Caco-2 (cell line): ENCODE results near the gene ARHGEF28. TPM values are rescaled to one million over a fixed set of nuclear protein-coding genes. Genes with fewer than 3 reads are reported as not detected.

ENCODE experiments used
- BruUV-seq: library from RNA; stranded (reverse); fragments of 400-500 nt; replicated peaks from 2 replicates; lab custom pipeline; 2021; lab: Mats Ljungman, UMichigan
- CTCF ChIA-PET: fragments of 300-600 bp; sonication (Branson Sonifier 250); formaldehyde crosslinking; loops from one replicate; lab custom pipeline; 2022; ENCODE audit warnings: antibody characterized with exemption; lab: Charles Lee
- POLR2A ChIA-PET: fragments of 300-600 bp; sonication (Branson Sonifier 250); formaldehyde crosslinking; loops from one replicate; lab custom pipeline; 2022; ENCODE audit warnings: antibody characterized with exemption; lab: Charles Lee
- DNase-seq, 2 experiments: peaks; one replicate each; pipeline versions ENCODE4 v3.0.0 to v3.0.0-alpha.2; 2020 to 2022
- H3K27me3 ChIP-seq: replicated peaks from 2 replicates; pipeline ENCODE4 v1.6.0; 2011; ENCODE audit warnings: low read length; ENCODE audit not compliant: control insufficient read depth, insufficient read depth
- H3K36me3 ChIP-seq: 2 replicates; pipeline ENCODE4 v1.5.1; 2011; ENCODE audit warnings: low read length; ENCODE audit not compliant: control insufficient read depth, insufficient read depth
- H3K4me1 ChIP-seq: fragments of 250-450 bp; sonication (Bioruptor Pico); 2 replicates; pipeline ENCODE4 v1.5.1; 2020; ENCODE audit warnings: mild to moderate bottlenecking
- H3K4me3 ChIP-seq: 2 replicates; pipeline ENCODE4 v1.5.1; 2011; ENCODE audit warnings: low read depth, mild to moderate bottlenecking, control low read depth, low read length
- H3K9me3 ChIP-seq: fragments of 250-450 bp; sonication (Bioruptor Pico); 2 replicates; pipeline ENCODE4 v1.5.1; 2020; ENCODE audit warnings: mild to moderate bottlenecking, moderate library complexity
- H3K27ac Mint-ChIP-seq: one replicate; pipeline ENCODE4 v1.8.0; 2022; ENCODE audit warnings: mixed read lengths; ENCODE audit not compliant: unreplicated experiment
- H3K27me3 Mint-ChIP-seq: one replicate; pipeline ENCODE4 v1.8.0; 2022; ENCODE audit warnings: mixed read lengths; ENCODE audit not compliant: insufficient read depth, unreplicated experiment
- H3K36me3 Mint-ChIP-seq: one replicate; pipeline ENCODE4 v1.8.0; 2022; ENCODE audit warnings: mild to moderate bottlenecking, mixed read lengths; ENCODE audit not compliant: insufficient read depth, unreplicated experiment
- H3K4me1 Mint-ChIP-seq: one replicate; pipeline ENCODE4 v1.8.0; 2022; ENCODE audit warnings: low read depth, mixed read lengths; ENCODE audit not compliant: unreplicated experiment
- H3K4me3 Mint-ChIP-seq: one replicate; pipeline ENCODE4 v1.8.0; 2022; ENCODE audit warnings: mild to moderate bottlenecking, moderate library complexity, mixed read lengths; ENCODE audit not compliant: unreplicated experiment
- H3K9me3 Mint-ChIP-seq: one replicate; pipeline ENCODE4 v1.8.0; 2022; ENCODE audit warnings: mixed read lengths; ENCODE audit not compliant: unreplicated experiment
- intact Hi-C: fragments of 100-400 bp; cut with micrococcal nuclease; formaldehyde crosslinking; loops from one replicate; pipeline ENCODE4 v1.10.0; 2022; ENCODE audit not compliant: unreplicated experiment
- total RNA-seq: library from RNA; stranded (reverse); gene quantifications from 2 replicates; pipeline ENCODE4 v1.2.3, GENCODE V29; 2022
- TF ChIP-seq, protein P1 (sequence below), 2 experiments: fragments of 200-600 bp in 1 of 2; IDR thresholded peaks; 1 replicate in 1 of 2; 2 replicates in 1 of 2; pipeline versions ENCODE4 v1.5.1 to v1.8.0; 2011 to 2022; ENCODE audit warnings: antibody characterized with exemption in 1 of 2, control low read depth in 1 of 2, inconsistent platforms in 1 of 2, low read depth in 1 of 2, low read length in 1 of 2, mild to moderate bottlenecking in 1 of 2, moderate library complexity in 1 of 2; ENCODE audit not compliant: insufficient read depth in 1 of 2, severe bottlenecking in 1 of 2, unreplicated experiment in 1 of 2

Gene ARHGEF28
- total RNA-seq, 1 experiment from 2014 or later: 4.6 TPM

- no peaks in the 10 kb centered on the region for H3K27me3 Mint-ChIP-seq
- Histone ChIP-seq H3K9me3 (no peaks in the 10 kb centered on the region), H3K36me3 (no peaks in the 10 kb centered on the region), H3K27me3 (no peaks in the 10 kb centered on the region), H3K4me3 (no peak overlapping the region), H3K4me1 (no peaks in the 10 kb centered on the region; the same call in 1 of the 2 replicates)
- intact Hi-C loops: no loop called here
- H3K4me3 Mint-ChIP-seq: no peak overlapping the region
- H3K27ac Mint-ChIP-seq: no peak overlapping the region
- peaks cover 13% of the 10 kb centered on the region for H3K4me1 Mint-ChIP-seq
- POLR2A ChIA-PET: no interaction called here
- no peak for DNase-seq
- no peaks in the 10 kb centered on the region for H3K9me3 Mint-ChIP-seq
- no TSS peak for BruUV-seq
- TF ChIP-seq, protein P1, sequence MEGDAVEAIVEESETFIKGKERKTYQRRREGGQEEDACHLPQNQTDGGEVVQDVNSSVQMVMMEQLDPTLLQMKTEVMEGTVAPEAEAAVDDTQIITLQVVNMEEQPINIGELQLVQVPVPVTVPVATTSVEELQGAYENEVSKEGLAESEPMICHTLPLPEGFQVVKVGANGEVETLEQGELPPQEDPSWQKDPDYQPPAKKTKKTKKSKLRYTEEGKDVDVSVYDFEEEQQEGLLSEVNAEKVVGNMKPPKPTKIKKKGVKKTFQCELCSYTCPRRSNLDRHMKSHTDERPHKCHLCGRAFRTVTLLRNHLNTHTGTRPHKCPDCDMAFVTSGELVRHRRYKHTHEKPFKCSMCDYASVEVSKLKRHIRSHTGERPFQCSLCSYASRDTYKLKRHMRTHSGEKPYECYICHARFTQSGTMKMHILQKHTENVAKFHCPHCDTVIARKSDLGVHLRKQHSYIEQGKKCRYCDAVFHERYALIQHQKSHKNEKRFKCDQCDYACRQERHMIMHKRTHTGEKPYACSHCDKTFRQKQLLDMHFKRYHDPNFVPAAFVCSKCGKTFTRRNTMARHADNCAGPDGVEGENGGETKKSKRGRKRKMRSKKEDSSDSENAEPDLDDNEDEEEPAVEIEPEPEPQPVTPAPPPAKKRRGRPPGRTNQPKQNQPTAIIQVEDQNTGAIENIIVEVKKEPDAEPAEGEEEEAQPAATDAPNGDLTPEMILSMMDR (IDR thresholded peaks at IDR 0.05; ENCODE audit: insufficient read depth in 1 of 2, low read depth in 1 of 2, low read length in 1 of 2, severe bottlenecking in 1 of 2, unreplicated experiment in 1 of 2): no peak
- CTCF ChIA-PET: no interaction called here
- H3K36me3 Mint-ChIP-seq: no peaks in the 10 kb centered on the region
Observed at GRCh38 chr5:73893813-73894212, 267.8 kb downstream of the ARHGEF28 start.

- Mint-ChIP-seq H3K4me1 (peaks cover 13% of the 10 kb centered on the region), H3K4me3 (no peak overlapping the region), H3K27me3 (no peaks in the 10 kb centered on the region), H3K27ac (no peak overlapping the region), H3K9me3 (no peaks in the 10 kb centered on the region), H3K36me3 (no peaks in the 10 kb centered on the region)
- Histone ChIP-seq H3K36me3 (no peaks in the 10 kb centered on the region), H3K4me3 (no peak overlapping the region), H3K9me3 (no peaks in the 10 kb centered on the region; the same call in 1 of the 2 replicates), H3K4me1 (no peaks in the 10 kb centered on the region; the same call in 1 of the 2 replicates), H3K27me3 (no peaks in the 10 kb centered on the region)
- ChIA-PET CTCF (no interaction called here), POLR2A (no interaction called here)
- BruUV-seq: no TSS peak
- TF ChIP-seq, protein P1 (IDR thresholded peaks at IDR 0.05; ENCODE audit: insufficient read depth in 1 of 2, low read depth in 1 of 2, low read length in 1 of 2, severe bottlenecking in 1 of 2, unreplicated experiment in 1 of 2): no peak
- intact Hi-C loops: no loop called here
- no peak for DNase-seq
Observed at GRCh38 chr5:73894860-73895259, 268.9 kb downstream of the ARHGEF28 start.

GRCh38 chr5:73895471-73895870, 269.5 kb downstream of the ARHGEF28 start:
- ChIA-PET POLR2A (no interaction called here), CTCF (no interaction called here)
- Histone ChIP-seq H3K4me3 (no peak overlapping the region), H3K4me1 (no peaks in the 10 kb centered on the region; the same call in 1 of the 2 replicates), H3K27me3 (no peaks in the 10 kb centered on the region), H3K9me3 (no peaks in the 10 kb centered on the region; the same call in 1 of the 2 replicates), H3K36me3 (no peaks in the 10 kb centered on the region)
- Mint-ChIP-seq H3K4me1 (peaks cover 7% of the 10 kb centered on the region), H3K36me3 (no peaks in the 10 kb centered on the region), H3K27me3 (no peaks in the 10 kb centered on the region), H3K27ac (no peak overlapping the region), H3K4me3 (no peak overlapping the region), H3K9me3 (no peaks in the 10 kb centered on the region)
- DNase-seq: no peak
- BruUV-seq: no TSS peak
- TF ChIP-seq, protein P1 (IDR thresholded peaks at IDR 0.05; ENCODE audit: insufficient read depth in 1 of 2, low read depth in 1 of 2, low read length in 1 of 2, severe bottlenecking in 1 of 2, unreplicated experiment in 1 of 2): no peak
- intact Hi-C loops: no loop called here
